SK-N-SH (cell line): ENCODE measurements around the gene CNTNAP2. TPM values are rescaled to one million over a fixed set of nuclear protein-coding genes. Genes with fewer than 3 reads are reported as not detected.

Experiments
- CTCF ChIA-PET: fragments of 300-600, 350-600 bp; formaldehyde crosslinking; extraction: SDS; loops from one replicate; lab custom pipeline; 2021; lab: Yijun Ruan, JAX
- POLR2A ChIA-PET: fragments of 350-600 bp; sonication (Branson Sonifier 250); formaldehyde crosslinking; extraction: SDS; loops from one replicate; lab custom pipeline; 2020; ENCODE audit warnings: antibody characterized with exemption, inconsistent platforms; lab: Yijun Ruan, JAX
- DNase-seq: peaks from one replicate; pipeline ENCODE4 v3.0.0; 2012
- H2AFZ ChIP-seq: fragments of 200-600 bp; sonication (generic); 2 replicates; pipeline ENCODE4 v1.8.1; 2016; ENCODE audit warnings: antibody characterized with exemption, mild to moderate bottlenecking, low read depth
- H3F3A ChIP-seq: fragments of 200-600 bp; sonication (generic); replicated peaks from 2 replicates; pipeline ENCODE3; 2016; ENCODE audit warnings: antibody characterized with exemption, mild to moderate bottlenecking; ENCODE audit not compliant: insufficient read depth
- H3K27ac ChIP-seq, 2 experiments: fragments of 200-500 bp in 1 of 2; fragments of 200-600 bp in 1 of 2; sonication (Bioruptor generic) in 1 of 2; sonication (generic), shearing (Covaris generic) in 1 of 2; 2 replicates each; pipeline versions ENCODE4 v1.5.1 to v1.6.1; 2014 to 2016; ENCODE audit warnings: low read depth in 2 of 2, inconsistent platforms in 1 of 2, low read length in 1 of 2, mild to moderate bottlenecking in 1 of 2, mixed read lengths in 1 of 2
- H3K27me3 ChIP-seq: fragments of 200-600 bp; sonication (generic), shearing (Covaris generic); 2 replicates; pipeline ENCODE4 v1.6.1; 2016; ENCODE audit warnings: mixed run types; ENCODE audit not compliant: insufficient read depth
- H3K36me3 ChIP-seq, 2 experiments: fragments of 200-500 bp in 1 of 2; fragments of 200-600 bp in 1 of 2; sonication (Bioruptor generic) in 1 of 2; sonication (generic) in 1 of 2; replicated peaks in 1 of 2; 2 replicates each; pipeline versions ENCODE3 to v1.5.1; 2014 to 2016; ENCODE audit warnings: low read length in 1 of 2, mild to moderate bottlenecking in 1 of 2; ENCODE audit not compliant: insufficient read depth in 2 of 2, control insufficient read depth in 1 of 2
- H3K4me1 ChIP-seq, 2 experiments: fragments of 200-500 bp in 1 of 2; fragments of 200-600 bp in 1 of 2; sonication (Bioruptor generic) in 1 of 2; sonication (generic), shearing (Covaris generic) in 1 of 2; 2 replicates each; pipeline versions ENCODE4 v1.5.1 to v1.6.1; 2014 to 2016; ENCODE audit warnings: low read depth in 1 of 2, low read length in 1 of 2, mixed run types in 1 of 2; ENCODE audit not compliant: insufficient read depth in 2 of 2, control insufficient read depth in 1 of 2
- H3K4me2 ChIP-seq: fragments of 200-600 bp; sonication (generic), shearing (Covaris generic); 2 replicates; pipeline ENCODE4 v1.6.1; 2017; ENCODE audit warnings: mixed run types
- H3K4me3 ChIP-seq, 2 experiments: fragments of 200-500 bp in 1 of 2; fragments of 200-600 bp in 1 of 2; sonication (Bioruptor generic) in 1 of 2; sonication (generic), shearing (Covaris generic) in 1 of 2; 2 replicates each; pipeline versions ENCODE4 v1.5.1 to v1.8.1; 2014 to 2016; ENCODE audit warnings: low read depth in 2 of 2, inconsistent platforms in 1 of 2, low read length in 1 of 2, mild to moderate bottlenecking in 1 of 2, mixed read lengths in 1 of 2, moderate library complexity in 1 of 2
- H3K79me2 ChIP-seq: fragments of 200-600 bp; sonication (generic); 2 replicates; pipeline ENCODE4 v1.8.1; 2017; ENCODE audit warnings: mild to moderate bottlenecking; ENCODE audit not compliant: insufficient read depth
- H3K9ac ChIP-seq: fragments of 200-600 bp; sonication (generic); 2 replicates; pipeline ENCODE4 v1.6.1; 2017; ENCODE audit warnings: mixed run types
- H3K9me2 ChIP-seq: fragments of 200-600 bp; sonication (generic); 2 replicates; pipeline ENCODE4 v1.6.1; 2017; ENCODE audit warnings: mixed run types
- H3K9me3 ChIP-seq: fragments of 200-600 bp; sonication (generic); 2 replicates; pipeline ENCODE4 v1.6.1; 2017; ENCODE audit warnings: mixed run types, mild to moderate bottlenecking, moderate library complexity
- H4K20me1 ChIP-seq: fragments of 200-600 bp; sonication (generic); 2 replicates; pipeline ENCODE4 v1.6.1; 2017; ENCODE audit warnings: mild to moderate bottlenecking, mixed run types; ENCODE audit not compliant: insufficient read depth
- CHD2 ChIP-seq: fragments of 150-350 bp; IDR thresholded peaks from 2 replicates; pipeline ENCODE4 v1.6.1; 2018; ENCODE audit warnings: low read length; ENCODE audit not compliant: partially characterized antibody
- EZH2phosphoT487 ChIP-seq: fragments of 200-600 bp; sonication (generic); IDR thresholded peaks from 2 replicates; pipeline ENCODE4 v1.6.1; 2017; ENCODE audit warnings: low read depth, mixed run types, mild to moderate bottlenecking, antibody characterized with exemption, moderate library complexity, borderline replicate concordance
- FOSL2 ChIP-seq: IDR thresholded peaks from 2 replicates; pipeline ENCODE4 v1.4.0; 2012; ENCODE audit warnings: low read depth, mild to moderate bottlenecking, moderate library complexity, borderline replicate concordance
- GATA2 ChIP-seq: sonication (generic); formaldehyde crosslinking; IDR thresholded peaks from 2 replicates; pipeline ENCODE4 v1.5.0; 2020; ENCODE audit warnings: mild to moderate bottlenecking, missing genetic modification reagents
- JUND ChIP-seq: IDR thresholded peaks from 2 replicates; pipeline ENCODE4 v1.4.0; 2012
- MEF2A ChIP-seq: IDR thresholded peaks from 2 replicates; pipeline ENCODE4 v1.4.0; 2012; ENCODE audit warnings: low read depth, borderline replicate concordance
- NFIC ChIP-seq: IDR thresholded peaks from 2 replicates; pipeline ENCODE4 v1.4.0; 2012; ENCODE audit warnings: borderline replicate concordance
- NRF1 ChIP-seq: IDR thresholded peaks from 2 replicates; pipeline ENCODE4 v1.6.1; 2012; ENCODE audit warnings: low read depth, mild to moderate bottlenecking, low read length
- POLR2AphosphoS5 ChIP-seq: IDR thresholded peaks from 2 replicates; pipeline ENCODE4 v1.6.1; 2012; ENCODE audit warnings: low read depth, low read length
- RAD21 ChIP-seq: IDR thresholded peaks from 2 replicates; pipeline ENCODE4 v1.6.1; 2012; ENCODE audit warnings: mild to moderate bottlenecking, low read length
- RFX5 ChIP-seq: IDR thresholded peaks from 2 replicates; pipeline ENCODE4 v1.6.1; 2012; ENCODE audit warnings: mild to moderate bottlenecking, improper control_type of control experiment, low read length
- SIN3A ChIP-seq: IDR thresholded peaks from 2 replicates; pipeline ENCODE4 v1.6.1; 2012; ENCODE audit warnings: low read depth, mild to moderate bottlenecking, low read length, moderate library complexity, borderline replicate concordance
- SMC3 ChIP-seq: IDR thresholded peaks from 2 replicates; pipeline ENCODE4 v1.6.1; 2012; ENCODE audit warnings: low read depth, low read length, improper control_type of control experiment
- TEAD4 ChIP-seq: IDR thresholded peaks from 2 replicates; pipeline ENCODE4 v1.4.0; 2012; ENCODE audit warnings: mild to moderate bottlenecking, borderline replicate concordance; ENCODE audit not compliant: insufficient read depth
- YY1 ChIP-seq: IDR thresholded peaks from 2 replicates; pipeline ENCODE4 v1.4.0; 2012; ENCODE audit warnings: low read depth, mild to moderate bottlenecking
- WGBS: methylation state at CpG from one replicate; pipeline ENCODE4 v1.1.6; 2017; ENCODE audit warnings: low lambda C conversion rate; 5-methylcytosine and 5-hydroxymethylcytosine counted together
- polyA plus RNA-seq, 3 experiments: library from polyadenylated mRNA; depleted of rRNA; stranded (reverse); fragments of >200 nt; gene quantifications; 2 replicates each; pipeline ENCODE4 v1.2.3, GENCODE V29; 2012
- TF ChIP-seq, protein P1 (sequence below): IDR thresholded peaks from 2 replicates; pipeline ENCODE4; 2012
- TF ChIP-seq, protein P2 (sequence below): fragments of 150-350 bp; IDR thresholded peaks from 2 replicates; pipeline ENCODE4 v1.6.1; 2017; ENCODE audit warnings: antibody characterized with exemption, low read length, low read depth, borderline replicate concordance

The CNTNAP2 gene
- polyA plus RNA-seq, 1 of the 3 experiments (the other 2 are of a cell fraction): 3.4 TPM

DNA sequence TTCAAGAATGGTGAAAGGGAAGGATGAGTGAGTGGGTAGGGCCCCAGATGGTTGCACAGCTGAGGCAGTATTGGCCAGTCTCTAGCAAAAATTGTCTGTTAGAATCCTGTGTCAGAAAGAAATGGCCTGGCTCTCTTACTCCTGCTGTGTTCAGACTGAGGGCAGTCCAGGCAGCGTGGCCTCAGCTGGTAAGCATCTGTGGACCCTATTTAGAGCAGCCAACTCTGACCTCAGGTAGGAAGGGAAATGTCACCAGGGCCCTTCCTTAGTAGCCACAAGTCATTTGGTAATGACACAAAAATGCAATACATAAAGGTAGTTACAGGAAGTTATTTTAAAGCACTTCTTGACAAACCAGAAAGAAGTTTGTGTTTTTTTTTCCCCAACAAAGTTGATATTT lies 1194.7 kb downstream of the CNTNAP2 start:
- Histone ChIP-seq H3K27ac (no peak overlapping the region), H3K79me2 (no peaks in the 10 kb centered on the region), H3K4me2 (no peak overlapping the region), H3K4me1 (no peaks in the 10 kb centered on the region), H3K27me3 (no peaks in the 10 kb centered on the region), H3F3A (no peaks in the 10 kb centered on the region), H3K4me3 (no peak overlapping the region), H3K36me3 (no peaks in the 10 kb centered on the region), H3K9me2 (no peaks in the 10 kb centered on the region), H4K20me1 (no peaks in the 10 kb centered on the region), H3K9me3 (no peaks in the 10 kb centered on the region; the same call in 1 of the 2 replicates), H3K9ac (no peak overlapping the region), H2AFZ (no peak overlapping the region)
- TF ChIP-seq, protein P1, sequence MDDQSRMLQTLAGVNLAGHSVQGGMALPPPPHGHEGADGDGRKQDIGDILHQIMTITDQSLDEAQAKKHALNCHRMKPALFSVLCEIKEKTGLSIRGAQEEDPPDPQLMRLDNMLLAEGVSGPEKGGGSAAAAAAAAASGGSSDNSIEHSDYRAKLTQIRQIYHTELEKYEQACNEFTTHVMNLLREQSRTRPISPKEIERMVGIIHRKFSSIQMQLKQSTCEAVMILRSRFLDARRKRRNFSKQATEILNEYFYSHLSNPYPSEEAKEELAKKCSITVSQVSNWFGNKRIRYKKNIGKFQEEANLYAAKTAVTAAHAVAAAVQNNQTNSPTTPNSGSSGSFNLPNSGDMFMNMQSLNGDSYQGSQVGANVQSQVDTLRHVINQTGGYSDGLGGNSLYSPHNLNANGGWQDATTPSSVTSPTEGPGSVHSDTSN: no peak
- TF ChIP-seq CHD2 (no peak), FOSL2 (no peak), TEAD4 (no peak), POLR2AphosphoS5 (no peak), RFX5 (no peak), JUND (no peak), NRF1 (no peak), MEF2A (no peak), SMC3 (no peak), GATA2 (CRISPR knock-in tag) (no peak), RAD21 (no peak), YY1 (no peak)
- DNase-seq: no peak
- 60% methylated on average over 1 of the region's 1 CpG for WGBS
- ChIA-PET POLR2A (no interaction called here), CTCF (no interaction called here)

DNA sequence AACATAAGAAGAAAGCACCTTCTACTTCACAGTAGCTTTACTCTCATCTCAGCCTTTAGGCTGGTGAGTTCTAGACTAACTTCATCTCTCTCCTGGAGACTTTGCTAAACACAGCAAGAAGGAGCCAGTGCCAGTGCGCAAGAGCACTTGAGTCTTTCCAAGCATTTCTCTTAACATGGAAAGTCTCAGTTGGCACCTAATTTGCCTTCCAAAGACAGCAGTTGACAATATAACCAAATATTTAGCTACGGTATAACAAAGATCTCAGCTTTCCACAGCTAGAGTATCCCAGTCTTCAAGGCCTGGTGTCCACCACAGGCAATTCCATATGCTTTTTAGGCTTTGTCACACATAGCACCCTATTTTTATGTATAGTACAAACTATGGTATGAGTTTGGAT lies 1204.9 kb downstream of the CNTNAP2 start:
- Histone ChIP-seq H3K9ac (no peak overlapping the region), H2AFZ (no peak overlapping the region), H3K27me3 (no peaks in the 10 kb centered on the region), H4K20me1 (no peaks in the 10 kb centered on the region), H3K79me2 (no peaks in the 10 kb centered on the region), H3K9me2 (no peaks in the 10 kb centered on the region), H3K36me3 (no peaks in the 10 kb centered on the region), H3K9me3 (no peaks in the 10 kb centered on the region), H3K4me3 (no peak overlapping the region), H3K27ac (no peak overlapping the region), H3K4me2 (no peak overlapping the region), H3F3A (no peaks in the 10 kb centered on the region), H3K4me1 (no peaks in the 10 kb centered on the region)
- WGBS: 82% methylated on average over 2 of the region's 2 CpGs
- ChIA-PET CTCF (interaction anchor here (0.7 kb wide), 1 partner anchor 921 kb away, joined by 5 read pairs; no protein-coding TSS in a partner anchor), POLR2A (no interaction called here)
- TF ChIP-seq SIN3A (no peak), EZH2phosphoT487 (no peak), RFX5 (no peak), NFIC (no peak)
- TF ChIP-seq, protein P2, sequence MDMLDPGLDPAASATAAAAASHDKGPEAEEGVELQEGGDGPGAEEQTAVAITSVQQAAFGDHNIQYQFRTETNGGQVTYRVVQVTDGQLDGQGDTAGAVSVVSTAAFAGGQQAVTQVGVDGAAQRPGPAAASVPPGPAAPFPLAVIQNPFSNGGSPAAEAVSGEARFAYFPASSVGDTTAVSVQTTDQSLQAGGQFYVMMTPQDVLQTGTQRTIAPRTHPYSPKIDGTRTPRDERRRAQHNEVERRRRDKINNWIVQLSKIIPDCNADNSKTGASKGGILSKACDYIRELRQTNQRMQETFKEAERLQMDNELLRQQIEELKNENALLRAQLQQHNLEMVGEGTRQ: no peak
- DNase-seq: no peak
